IPS DF 6.9 (cell line): ENCODE results near the gene NRXN3.

Experiments
- DNase-seq: peaks from one replicate; pipeline ENCODE4 v3.0.0-alpha.2; 2013; ENCODE audit warnings: low read depth, low spot score
- H3K27ac ChIP-seq: one replicate; pipeline ENCODE4 v1.5.1; 2013; ENCODE audit warnings: low read length, control low read depth
- H3K27me3 ChIP-seq: 2 replicates; pipeline ENCODE4 v1.6.1; 2013; ENCODE audit warnings: mild to moderate bottlenecking, low read length; ENCODE audit not compliant: control insufficient read depth, insufficient read depth
- H3K36me3 ChIP-seq: 2 replicates; pipeline ENCODE4 v1.6.1; 2013; ENCODE audit warnings: low read length; ENCODE audit not compliant: control insufficient read depth, insufficient read depth
- H3K4me1 ChIP-seq: 2 replicates; pipeline ENCODE4 v1.6.1; 2013; ENCODE audit warnings: low read length; ENCODE audit not compliant: control insufficient read depth, insufficient read depth
- H3K4me3 ChIP-seq: 2 replicates; pipeline ENCODE4 v1.5.1; 2013; ENCODE audit warnings: mild to moderate bottlenecking, low read length
- H3K9me3 ChIP-seq: 2 replicates; pipeline ENCODE4 v1.6.1; 2013; ENCODE audit warnings: low read length, inconsistent platforms; ENCODE audit not compliant: control insufficient read depth, insufficient read depth
- WGBS: extraction: QIAGEN DNeasy Blood & Tissue Kit; methylation state at CpG from one replicate; pipeline ENCODE4 v1.1.7; 2013; ENCODE audit warnings: mixed read lengths, missing lambda C conversion rate; ENCODE audit not compliant: insufficient read length, insufficient coverage; 5-methylcytosine and 5-hydroxymethylcytosine counted together

The NRXN3 gene

GRCh38 chr14:79304279-79304678 lies 1134.1 kb downstream of the NRXN3 start:
- Histone ChIP-seq H3K9me3 (no peaks in the 10 kb centered on the region; the same call in 1 of the 2 replicates), H3K27ac (no peak overlapping the region)

DNA sequence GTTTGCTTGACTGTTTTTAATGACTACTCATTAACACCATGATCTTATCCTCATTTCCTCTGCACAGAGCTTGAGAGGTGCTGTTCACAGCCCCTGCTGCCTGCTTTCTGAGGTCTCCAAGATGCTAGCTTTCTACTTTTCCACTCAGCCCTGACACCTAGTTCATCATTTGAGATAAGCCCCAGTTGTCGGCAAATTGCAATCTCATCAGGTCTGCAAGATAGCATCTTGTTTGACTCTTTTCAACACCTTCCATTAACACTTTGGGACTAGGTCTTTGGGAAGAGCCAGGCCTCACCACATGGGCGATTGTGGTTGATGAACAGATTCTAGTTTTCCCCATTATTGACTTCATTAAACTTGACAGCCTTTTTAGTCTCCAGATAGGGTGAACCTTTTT lies 1136.4 kb downstream of the NRXN3 start:
- no peaks in the 10 kb centered on the region for H3K36me3 ChIP-seq
- H3K9me3 ChIP-seq = no peaks in the 10 kb centered on the region; the same call in 1 of the 2 replicates
- H3K27me3 ChIP-seq = no peaks in the 10 kb centered on the region
- H3K4me1 ChIP-seq = no peaks in the 10 kb centered on the region
- H3K4me3 ChIP-seq = no peak overlapping the region
- H3K27ac ChIP-seq = no peak overlapping the region
- no peak for DNase-seq
- no CpG with 5 or more reads among the region's 2 CpGs for WGBS

More at GRCh38 chr14:79304279-79304678, 1134.1 kb downstream of the NRXN3 start:
- no peak overlapping the region for H3K4me3 ChIP-seq
- no peaks in the 10 kb centered on the region for H3K36me3 ChIP-seq
- H3K4me1 ChIP-seq = no peaks in the 10 kb centered on the region
- DNase-seq = no peak
- no peaks in the 10 kb centered on the region for H3K27me3 ChIP-seq

DNA sequence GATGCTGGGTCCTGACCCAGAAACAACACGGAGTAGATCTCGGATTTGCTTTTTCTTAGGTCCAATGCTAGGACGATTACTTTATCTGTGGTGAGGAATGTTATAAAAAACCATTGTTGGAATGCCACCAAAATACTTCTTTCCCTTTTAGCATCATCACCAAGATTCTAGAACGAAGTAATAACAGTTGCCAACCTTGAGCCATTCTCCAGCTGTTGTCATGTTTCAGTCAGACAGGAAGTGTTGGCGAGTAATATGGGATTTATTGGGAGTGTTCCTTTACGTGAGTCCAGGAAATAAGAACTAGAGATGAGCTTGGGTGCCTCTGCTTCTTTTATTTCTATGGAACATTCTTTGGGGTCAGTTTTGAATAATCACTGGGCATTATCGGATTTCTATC lies 1148.2 kb downstream of the NRXN3 start:
- H3K4me3 ChIP-seq = no peak overlapping the region
- WGBS = no CpG with 5 or more reads among the region's 7 CpGs
- H3K4me1 ChIP-seq = no peaks in the 10 kb centered on the region
- no peak for DNase-seq
- H3K27me3 ChIP-seq = no peaks in the 10 kb centered on the region
- no peaks in the 10 kb centered on the region for H3K36me3 ChIP-seq
- H3K9me3 ChIP-seq = no peaks in the 10 kb centered on the region
- H3K27ac ChIP-seq = no peak overlapping the region

GRCh38 chr14:79320561-79320960 lies 1150.4 kb downstream of the NRXN3 start:
- H3K4me1 ChIP-seq = no peaks in the 10 kb centered on the region

GRCh38 chr14:79321070-79321469 lies 1150.9 kb downstream of the NRXN3 start:
- H3K27ac ChIP-seq = no peak overlapping the region
- H3K9me3 ChIP-seq = no peaks in the 10 kb centered on the region
- no peaks in the 10 kb centered on the region for H3K4me1 ChIP-seq
- no peak for DNase-seq
- no peaks in the 10 kb centered on the region for H3K27me3 ChIP-seq
- no peaks in the 10 kb centered on the region for H3K36me3 ChIP-seq
- H3K4me3 ChIP-seq = no peak overlapping the region

More at GRCh38 chr14:79320561-79320960, 1150.4 kb downstream of the NRXN3 start:
- H3K27me3 ChIP-seq = no peaks in the 10 kb centered on the region
- no CpG with 5 or more reads among the region's 1 CpG for WGBS
- H3K27ac ChIP-seq = no peak overlapping the region
- H3K9me3 ChIP-seq = no peaks in the 10 kb centered on the region
- no peak for DNase-seq
- no peaks in the 10 kb centered on the region for H3K36me3 ChIP-seq
- no peak overlapping the region for H3K4me3 ChIP-seq

DNA sequence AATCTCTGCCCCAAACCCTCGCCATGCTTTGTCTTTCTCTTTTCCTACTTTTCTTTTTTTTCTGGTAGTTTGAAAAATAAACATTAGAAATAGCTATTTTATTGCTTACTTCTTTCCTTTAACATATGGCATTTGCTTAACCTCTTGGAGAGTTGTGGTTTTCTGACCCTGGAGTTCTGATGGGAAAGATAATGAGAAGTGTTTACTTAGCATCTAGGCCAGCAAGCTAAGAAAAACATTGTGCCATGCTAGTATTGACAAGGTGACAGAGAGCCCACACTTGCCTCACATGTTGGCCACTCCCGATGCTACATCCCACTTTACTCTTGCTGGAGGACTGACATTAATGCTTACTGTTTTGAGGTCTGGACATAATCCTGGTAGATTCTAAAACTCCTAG lies 1154.9 kb downstream of the NRXN3 start:
- no peaks in the 10 kb centered on the region for H3K4me1 ChIP-seq
- H3K9me3 ChIP-seq = no peaks in the 10 kb centered on the region
- no peak for DNase-seq
- no peaks in the 10 kb centered on the region for H3K36me3 ChIP-seq
- no peaks in the 10 kb centered on the region for H3K27me3 ChIP-seq
- H3K27ac ChIP-seq = no peak overlapping the region
- no CpG with 5 or more reads among the region's 2 CpGs for WGBS
- no peak overlapping the region for H3K4me3 ChIP-seq

- no peak overlapping the region for H3K4me3 ChIP-seq
- H3K27ac ChIP-seq = no peak overlapping the region
- H3K27me3 ChIP-seq = no peaks in the 10 kb centered on the region
- DNase-seq = no peak
- no CpG with 5 or more reads among the region's 3 CpGs for WGBS
- H3K36me3 ChIP-seq = no peaks in the 10 kb centered on the region
- no peaks in the 10 kb centered on the region for H3K9me3 ChIP-seq
- no peaks in the 10 kb centered on the region for H3K4me1 ChIP-seq
Observed at GRCh38 chr14:79325557-79325956, 1155.4 kb downstream of the NRXN3 start.

DNA sequence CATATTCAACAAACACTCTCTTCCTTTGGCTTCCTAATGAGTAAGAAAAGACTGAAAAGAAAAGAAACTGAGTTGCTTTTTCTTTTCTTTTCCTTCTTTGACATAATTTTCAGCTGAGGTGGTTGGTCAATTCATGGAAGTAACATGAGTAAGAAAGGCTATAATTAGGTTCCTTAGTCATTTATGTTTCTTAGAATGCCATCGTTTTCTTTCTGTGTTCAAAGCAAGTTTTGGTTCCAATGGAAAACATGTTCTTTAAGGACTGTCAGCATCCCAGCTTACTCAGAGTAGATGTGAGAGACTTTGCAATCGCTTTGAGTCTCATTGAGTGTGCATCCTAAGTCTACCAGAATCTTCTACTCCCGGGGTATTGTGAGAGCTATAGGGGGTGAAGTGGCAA lies 1158.7 kb downstream of the NRXN3 start:
- no peaks in the 10 kb centered on the region for H3K27me3 ChIP-seq
- H3K27ac ChIP-seq = no peak overlapping the region
- H3K4me3 ChIP-seq = no peak overlapping the region
- H3K4me1 ChIP-seq = no peaks in the 10 kb centered on the region; the same call in 1 of the 2 replicates
- DNase-seq = no peak
- no peaks in the 10 kb centered on the region for H3K36me3 ChIP-seq
- no peaks in the 10 kb centered on the region for H3K9me3 ChIP-seq
- WGBS = no CpG with 5 or more reads among the region's 3 CpGs

GRCh38 chr14:79331830-79332229 lies 1161.7 kb downstream of the NRXN3 start:
- Histone ChIP-seq H3K4me1 (peaks cover 2% of the 10 kb centered on the region), H3K9me3 (no peaks in the 10 kb centered on the region), H3K4me3 (no peak overlapping the region), H3K27me3 (no peaks in the 10 kb centered on the region), H3K36me3 (no peaks in the 10 kb centered on the region), H3K27ac (no peak overlapping the region)
- WGBS = no CpG with 5 or more reads among the region's 4 CpGs
- DNase-seq = no peak

GRCh38 chr14:79332504-79333197 lies 1162.5 kb downstream of the NRXN3 start:
- Histone ChIP-seq H3K4me3 (no peak overlapping the region), H3K36me3 (no peaks in the 10 kb centered on the region), H3K9me3 (no peaks in the 10 kb centered on the region), H3K4me1 (peaks cover 2% of the 10 kb centered on the region), H3K27me3 (no peaks in the 10 kb centered on the region), H3K27ac (no peak overlapping the region)
- no peak for DNase-seq
- no CpG with 5 or more reads among the region's 7 CpGs for WGBS

DNA sequence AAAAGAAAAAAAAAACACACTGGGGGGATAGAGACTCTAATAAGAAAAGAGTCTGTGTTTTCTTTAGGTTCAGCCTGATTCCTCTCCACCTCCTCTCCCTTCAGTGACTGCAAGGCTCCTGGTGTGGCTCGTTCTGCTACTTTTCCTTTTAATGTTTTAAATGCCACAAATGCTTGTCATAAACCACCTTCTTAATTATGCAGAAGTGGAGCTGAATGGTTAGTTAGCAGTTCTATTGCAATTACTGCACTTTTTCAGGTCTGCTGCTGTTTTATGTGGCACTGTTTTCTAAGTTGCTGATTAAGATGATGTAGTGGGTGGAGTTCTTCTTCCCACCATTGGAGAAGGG lies 1163.0 kb downstream of the NRXN3 start:
- H3K27me3 ChIP-seq = no peaks in the 10 kb centered on the region
- H3K4me3 ChIP-seq = no peak overlapping the region
- H3K27ac ChIP-seq = no peak overlapping the region
- peaks cover 2% of the 10 kb centered on the region for H3K4me1 ChIP-seq
- WGBS = no CpG with 5 or more reads among the region's 1 CpG
- no peaks in the 10 kb centered on the region for H3K36me3 ChIP-seq
- no peaks in the 10 kb centered on the region for H3K9me3 ChIP-seq
- DNase-seq = no peak
